Keratinocyte (primary cell): ENCODE measurements around the gene HBP1. TPM values are rescaled to one million over a fixed set of nuclear protein-coding genes. Genes with fewer than 3 reads are reported as not detected.

Experiments
- DNase-seq: peaks from one replicate; pipeline ENCODE4 v3.0.0-alpha.2; 2011; ENCODE audit warnings: low read depth, missing footprints, low spot score
- FAIRE-seq: peaks from 2 replicates; lab custom pipeline; 2011; peaks lifted over from hg19 to GRCh38; lab: Jason Lieb, UNC
- H2AFZ ChIP-seq: 2 replicates; pipeline ENCODE4 v1.6.0; 2012; ENCODE audit warnings: low read length, control low read depth, inconsistent platforms; ENCODE audit not compliant: control insufficient read depth
- H3K27ac ChIP-seq: 2 replicates; pipeline ENCODE4 v1.5.1; 2011; ENCODE audit warnings: low read length; ENCODE audit not compliant: control insufficient read depth, insufficient read depth
- H3K27me3 ChIP-seq: 3 replicates; pipeline ENCODE4 v1.6.0; 2011; ENCODE audit warnings: low read length; ENCODE audit not compliant: control insufficient read depth, insufficient read depth; ENCODE audit errors: extremely low read depth
- H3K36me3 ChIP-seq, 2 experiments: 2 replicates in 1 of 2; 3 replicates in 1 of 2; pipeline ENCODE4 v1.5.1; 2011; ENCODE audit warnings: low read length in 2 of 2, mild to moderate bottlenecking in 1 of 2; ENCODE audit not compliant: control insufficient read depth in 2 of 2, insufficient read depth in 2 of 2; ENCODE audit errors: extremely low read depth in 1 of 2
- H3K4me1 ChIP-seq: 3 replicates; pipeline ENCODE4 v1.5.1; 2011; ENCODE audit warnings: low read length; ENCODE audit not compliant: control insufficient read depth, insufficient read depth; ENCODE audit errors: extremely low read depth
- H3K4me2 ChIP-seq: 3 replicates; pipeline ENCODE4 v1.6.0; 2011; ENCODE audit warnings: low read depth, low read length; ENCODE audit not compliant: control insufficient read depth, insufficient read depth; ENCODE audit errors: extremely low read depth
- H3K4me3 ChIP-seq, 3 experiments: fragments of 200-600 bp in 1 of 3; sonication (generic) in 1 of 3; 2 replicates in 2 of 3; 3 replicates in 1 of 3; pipeline ENCODE4 v1.5.1; 2011 to 2016; ENCODE audit warnings: low read length in 3 of 3, mild to moderate bottlenecking in 3 of 3, control low read depth in 2 of 3, inconsistent platforms in 1 of 3, low read depth in 1 of 3, mixed read lengths in 1 of 3, mixed run types in 1 of 3, moderate library complexity in 1 of 3; ENCODE audit not compliant: control insufficient read depth in 2 of 3, insufficient read depth in 2 of 3; ENCODE audit errors: extremely low read depth in 1 of 3
- H3K79me2 ChIP-seq: 2 replicates; pipeline ENCODE4 v1.6.0; 2012; ENCODE audit warnings: low read length; ENCODE audit not compliant: control insufficient read depth, insufficient read depth
- H3K9ac ChIP-seq: 3 replicates; pipeline ENCODE4 v1.6.0; 2011; ENCODE audit warnings: low read length; ENCODE audit not compliant: control insufficient read depth, insufficient read depth; ENCODE audit errors: extremely low read depth
- H3K9me1 ChIP-seq: 3 replicates; pipeline ENCODE4 v1.6.0; 2011; ENCODE audit warnings: low read length; ENCODE audit not compliant: control insufficient read depth, insufficient read depth; ENCODE audit errors: extremely low read depth
- H3K9me3 ChIP-seq: 2 replicates; pipeline ENCODE4 v1.5.1; 2012; ENCODE audit warnings: low read depth, low read length; ENCODE audit not compliant: control insufficient read depth
- H4K20me1 ChIP-seq: 3 replicates; pipeline ENCODE4 v1.6.0; 2011; ENCODE audit warnings: low read length; ENCODE audit not compliant: control insufficient read depth, insufficient read depth; ENCODE audit errors: extremely low read depth
- CTCF ChIP-seq, 3 experiments: IDR thresholded peaks in 1 of 3; conservative IDR thresholded peaks in 1 of 3; optimal IDR thresholded peaks in 1 of 3; 2 replicates in 2 of 3; 3 replicates in 1 of 3; pipeline versions ENCODE3 to v1.5.1; 2011; ENCODE audit warnings: low read length in 3 of 3, mild to moderate bottlenecking in 3 of 3, moderate library complexity in 2 of 3, control low read depth in 1 of 3, inconsistent platforms in 1 of 3; ENCODE audit not compliant: insufficient read depth in 2 of 3; ENCODE audit errors: extremely low read depth in 1 of 3
- EZH2 ChIP-seq: IDR thresholded peaks from one replicate; pipeline ENCODE4 v1.6.1; 2012; ENCODE audit warnings: inconsistent platforms, mild to moderate bottlenecking, low read length, moderate library complexity
- dilution Hi-C: fragments of 300-500 bp; cut with MboI; formaldehyde crosslinking; loops from one replicate; pipeline ENCODE4 v1.7.0; 2020; ENCODE audit warnings: low sequenced_read_pairs; ENCODE audit not compliant: extremely low pct_ligation_motif_present
- polyA plus RNA-seq, 5 experiments: library from polyadenylated mRNA; depleted of rRNA in 3 of 5; stranded (reverse) in 3 of 5; stranded (forward) in 1 of 5; unstranded in 1 of 5; fragments of >200 nt; gene quantifications; 1 replicate in 1 of 5; 2 replicates in 3 of 5; 3 replicates in 1 of 5; pipeline versions ENCODE4 v1.2.1 to v1.2.3, GENCODE V29; 2011 to 2012; ENCODE audit warnings: missing spikeins in 2 of 5, low read depth in 1 of 5, low replicate concordance in 1 of 5

Gene HBP1
- polyA plus RNA-seq, 1 donor (not counting 4 experiments of a cell fraction or from before 2014, with no cell fraction given) = 42.8 TPM

- Histone ChIP-seq H3K79me2 (no peaks in the 10 kb centered on the region), H3K36me3 (no peaks in the 10 kb centered on the region), H2AFZ (no peak overlapping the region), H3K4me1 (peaks cover 3% of the 10 kb centered on the region), H3K4me3 (no peak overlapping the region), H3K9ac (no peak overlapping the region), H4K20me1 (no peaks in the 10 kb centered on the region), H3K4me2 (no peak overlapping the region), H3K9me1 (no peaks in the 10 kb centered on the region), H3K27ac (no peak overlapping the region), H3K27me3 (no peaks in the 10 kb centered on the region), H3K9me3 (no peaks in the 10 kb centered on the region)
- DNase-seq = no peak
- no peak for FAIRE-seq
- TF ChIP-seq EZH2 (no peak), CTCF (optimal IDR thresholded peaks at IDR 0.05 in 1 of 3, IDR thresholded peaks at IDR 0.05 in 1 of 3, conservative IDR thresholded peaks at IDR 0.05 in 1 of 3; ENCODE audit: extremely low read depth in 1 of 3, insufficient read depth in 2 of 3, low read length in 3 of 3) (no peak)
- dilution Hi-C loops = no loop called here
These were observed 20.1 kb upstream of the HBP1 start for GRCh38 chr7:107148721-107149120.

GRCh38 chr7:107149863-107150262, 18.9 kb upstream of the HBP1 start:
- Histone ChIP-seq H4K20me1 (no peaks in the 10 kb centered on the region), H3K4me3 (no peak overlapping the region), H3K36me3 (no peaks in the 10 kb centered on the region), H3K4me1 (peaks cover 3% of the 10 kb centered on the region), H3K27ac (no peak overlapping the region), H3K9ac (no peak overlapping the region), H3K4me2 (no peak overlapping the region), H3K27me3 (no peaks in the 10 kb centered on the region), H3K9me1 (no peaks in the 10 kb centered on the region), H3K79me2 (no peaks in the 10 kb centered on the region), H2AFZ (no peak overlapping the region), H3K9me3 (no peaks in the 10 kb centered on the region)
- no peak for TF ChIP-seq EZH2
- TF ChIP-seq CTCF (optimal IDR thresholded peaks at IDR 0.05 in 1 of 3, IDR thresholded peaks at IDR 0.05 in 1 of 3, conservative IDR thresholded peaks at IDR 0.05 in 1 of 3; ENCODE audit: extremely low read depth in 1 of 3, insufficient read depth in 2 of 3, low read length in 3 of 3) = no peak
- FAIRE-seq (no peak), DNase-seq (no peak)
- dilution Hi-C loops = no loop called here
